ENCODE data around the gene ARRB2. TPM values are rescaled to one million over a fixed set of nuclear protein-coding genes. Genes with fewer than 3 reads are reported as not detected.

Gene ARRB2
- total and polyA plus RNA-seq, 4 experiments from 2014 or later: 54.5 to 341 (median 198) TPM

- peak overlapping the region in 7 of 8 donors; percentile 61 to 86 (median 77) for H3K4me3 Mint-ChIP-seq
- H3K9me3 Mint-ChIP-seq: no peaks in the 10 kb centered on the region
- H3K4me1 Mint-ChIP-seq: peaks cover 8 to 14% (median 11%) of the 10 kb centered on the region in 4 donors
- no peaks in the 10 kb centered on the region for H3K9me3 ChIP-seq (ENCODE audit: control insufficient read depth in 1 of 2, low read length in 2 of 2)
- intact Hi-C loops (cut with micrococcal nuclease): no loop called here
- ChIA-PET CTCF (ENCODE audit: partially characterized antibody) (interaction anchor here (0.6 to 2.1 kb wide), 2 partner anchors 38 to 135 kb away, joined by 3 to 4 read pairs; partner anchors contain the start of gene ARRB2), POLR2A (ENCODE audit: partially characterized antibody) (no interaction called here)
- H3K27me3 ChIP-seq (ENCODE audit: insufficient read depth, low read length): no peaks in the 10 kb centered on the region
- peaks cover 16% of the 10 kb centered on the region for H3K4me1 ChIP-seq (ENCODE audit: insufficient read depth, low read length)
- no peaks in the 10 kb centered on the region for H3K36me3 ChIP-seq (ENCODE audit: insufficient read depth, low read length)
- H3K4me3 ChIP-seq (ENCODE audit: low read length in 2 of 2): no peak overlapping the region
- no peaks in the 10 kb centered on the region for H3K36me3 Mint-ChIP-seq
- H3K27ac Mint-ChIP-seq: peak overlapping the region in 6 of 7 donors; percentile 17 to 84 (median 72)
- peaks cover 6 to 7% of the 10 kb centered on the region in 2 donors for H3K27me3 Mint-ChIP-seq
- peak in 4 of 5 donors; percentile 37 to 51 (median 43) for DNase-seq
- H3K27ac ChIP-seq (ENCODE audit: low read depth, low read length): no peak overlapping the region
These were observed 37.4 kb downstream of the ARRB2 start for GRCh38 chr17:4747847-4748246.

- DNase-seq: no peak
- H3K9me3 ChIP-seq (ENCODE audit: control insufficient read depth in 1 of 2, low read length in 2 of 2): no peaks in the 10 kb centered on the region
- H3K36me3 ChIP-seq (ENCODE audit: insufficient read depth, low read length): no peaks in the 10 kb centered on the region
- H3K9me3 Mint-ChIP-seq: no peaks in the 10 kb centered on the region
- H3K4me3 ChIP-seq (ENCODE audit: low read length in 2 of 2): no peak overlapping the region
- H3K27me3 Mint-ChIP-seq: peaks cover 7 to 9% of the 10 kb centered on the region in 2 donors
- H3K27me3 ChIP-seq (ENCODE audit: insufficient read depth, low read length): no peaks in the 10 kb centered on the region
- CTCF ChIA-PET (ENCODE audit: partially characterized antibody): interaction anchor here (1.6 to 2.1 kb wide), 2 partner anchors 39 to 41 kb away, joined by 4 read pairs; partner anchors contain the start of gene ARRB2
- H3K4me1 Mint-ChIP-seq: peaks cover 8 to 14% (median 11%) of the 10 kb centered on the region in 4 donors
- intact Hi-C loops (cut with micrococcal nuclease): no loop called here
- peak overlapping the region in 1 of 7 donors; percentile 29 for H3K27ac Mint-ChIP-seq
- POLR2A ChIA-PET (ENCODE audit: partially characterized antibody): no interaction called here
- no peak overlapping the region for H3K27ac ChIP-seq (ENCODE audit: low read depth, low read length)
- peak overlapping the region in 4 of 8 donors; percentile 54 to 84 (median 68) for H3K4me3 Mint-ChIP-seq
- H3K36me3 Mint-ChIP-seq: no peaks in the 10 kb centered on the region
- peaks cover 16% of the 10 kb centered on the region for H3K4me1 ChIP-seq (ENCODE audit: insufficient read depth, low read length)
These were observed 38.3 kb downstream of the ARRB2 start for GRCh38 chr17:4748686-4749085.

- H3K27me3 Mint-ChIP-seq: peaks cover 13 to 19% of the 10 kb centered on the region in 2 donors
- Histone ChIP-seq H3K4me1 (ENCODE audit: insufficient read depth, low read length) (peaks cover 16% of the 10 kb centered on the region), H3K27me3 (ENCODE audit: insufficient read depth, low read length) (no peaks in the 10 kb centered on the region), H3K9me3 (ENCODE audit: control insufficient read depth in 1 of 2, low read length in 2 of 2) (no peaks in the 10 kb centered on the region), H3K4me3 (ENCODE audit: low read length in 2 of 2) (no peak overlapping the region), H3K36me3 (ENCODE audit: insufficient read depth, low read length) (no peaks in the 10 kb centered on the region), H3K27ac (ENCODE audit: low read depth, low read length) (no peak overlapping the region)
- H3K4me1 Mint-ChIP-seq: peaks cover 8 to 14% (median 11%) of the 10 kb centered on the region in 4 donors
- no peak overlapping the region for H3K27ac Mint-ChIP-seq
- no peak overlapping the region for H3K4me3 Mint-ChIP-seq
- ChIA-PET POLR2A (ENCODE audit: partially characterized antibody) (no interaction called here), CTCF (ENCODE audit: partially characterized antibody) (no interaction called here)
- H3K9me3 Mint-ChIP-seq: no peaks in the 10 kb centered on the region
- intact Hi-C loops (cut with micrococcal nuclease): no loop called here
- no peak for DNase-seq
- H3K36me3 Mint-ChIP-seq: no peaks in the 10 kb centered on the region
These were observed 40.2 kb downstream of the ARRB2 start for GRCh38 chr17:4750606-4751005.

- H3K36me3 ChIP-seq (ENCODE audit: insufficient read depth, low read length): no peaks in the 10 kb centered on the region
- H3K9me3 Mint-ChIP-seq: no peaks in the 10 kb centered on the region
- H3K27me3 ChIP-seq (ENCODE audit: insufficient read depth, low read length): no peaks in the 10 kb centered on the region
- H3K9me3 ChIP-seq (ENCODE audit: control insufficient read depth in 1 of 2, low read length in 2 of 2): no peaks in the 10 kb centered on the region
- peaks cover 13 to 19% of the 10 kb centered on the region in 2 donors for H3K27me3 Mint-ChIP-seq
- H3K4me1 ChIP-seq (ENCODE audit: insufficient read depth, low read length): peaks cover 16% of the 10 kb centered on the region
- POLR2A ChIA-PET (ENCODE audit: partially characterized antibody): no interaction called here
- intact Hi-C loops (cut with micrococcal nuclease): no loop called here
- peaks cover 7 to 14% (median 11%) of the 10 kb centered on the region in 4 donors for H3K4me1 Mint-ChIP-seq
- DNase-seq: no peak
- no peak overlapping the region for H3K4me3 Mint-ChIP-seq
- H3K27ac Mint-ChIP-seq: peak overlapping the region in 1 of 7 donors; percentile 14
- CTCF ChIA-PET (ENCODE audit: partially characterized antibody): no interaction called here
- no peak overlapping the region for H3K4me3 ChIP-seq (ENCODE audit: low read length in 2 of 2)
- no peak overlapping the region for H3K27ac ChIP-seq (ENCODE audit: low read depth, low read length)
- no peaks in the 10 kb centered on the region for H3K36me3 Mint-ChIP-seq
These were observed 41.5 kb downstream of the ARRB2 start for GRCh38 chr17:4751932-4752331.

- H3K27me3 Mint-ChIP-seq: peaks cover 13 to 21% of the 10 kb centered on the region in 2 donors
- peak overlapping the region in 1 of 7 donors; percentile 0 for H3K27ac Mint-ChIP-seq
- CTCF ChIA-PET (ENCODE audit: partially characterized antibody): no interaction called here
These were observed 43.0 kb downstream of the ARRB2 start for GRCh38 chr17:4753392-4753791.

GRCh38 chr17:4759776-4760236 is 49.4 kb downstream of the ARRB2 start:
- no peaks in the 10 kb centered on the region for H3K9me3 ChIP-seq (ENCODE audit: control insufficient read depth in 1 of 2, low read length in 2 of 2)
- DNase-seq: no peak
- no peaks in the 10 kb centered on the region for H3K9me3 Mint-ChIP-seq
- H3K4me3 ChIP-seq (ENCODE audit: low read length in 2 of 2): no peak overlapping the region
- H3K27me3 ChIP-seq (ENCODE audit: insufficient read depth, low read length): no peaks in the 10 kb centered on the region
- no peak overlapping the region for H3K27ac ChIP-seq (ENCODE audit: low read depth, low read length)
- ChIA-PET POLR2A (ENCODE audit: partially characterized antibody) (no interaction called here), CTCF (ENCODE audit: partially characterized antibody) (no interaction called here)
- intact Hi-C loops (cut with micrococcal nuclease): no loop called here
- peaks cover 0 to 1% (median 0%) of the 10 kb centered on the region in 4 donors for H3K4me1 Mint-ChIP-seq
- no peaks in the 10 kb centered on the region for H3K4me1 ChIP-seq (ENCODE audit: insufficient read depth, low read length)
- H3K27me3 Mint-ChIP-seq: peaks cover 8 to 13% of the 10 kb centered on the region in 2 donors
- H3K27ac Mint-ChIP-seq: no peak overlapping the region
- H3K36me3 Mint-ChIP-seq: no peaks in the 10 kb centered on the region
- no peak overlapping the region for H3K4me3 Mint-ChIP-seq
- H3K36me3 ChIP-seq (ENCODE audit: insufficient read depth, low read length): no peaks in the 10 kb centered on the region

More at GRCh38 chr17:4753392-4753791, 43.0 kb downstream of the ARRB2 start:
- H3K36me3 Mint-ChIP-seq: no peaks in the 10 kb centered on the region
- POLR2A ChIA-PET (ENCODE audit: partially characterized antibody): interaction anchor here (0.6 kb wide), 1 partner anchor 168 kb away, joined by 4 read pairs; no protein-coding TSS in a partner anchor
- Histone ChIP-seq H3K9me3 (ENCODE audit: control insufficient read depth in 1 of 2, low read length in 2 of 2) (no peaks in the 10 kb centered on the region), H3K27me3 (ENCODE audit: insufficient read depth, low read length) (no peaks in the 10 kb centered on the region), H3K27ac (ENCODE audit: low read depth, low read length) (no peak overlapping the region), H3K4me3 (ENCODE audit: low read length in 2 of 2) (no peak overlapping the region), H3K36me3 (ENCODE audit: insufficient read depth, low read length) (no peaks in the 10 kb centered on the region), H3K4me1 (ENCODE audit: insufficient read depth, low read length) (peaks cover 3% of the 10 kb centered on the region)
- peaks cover 1 to 4% (median 2%) of the 10 kb centered on the region in 4 donors for H3K4me1 Mint-ChIP-seq
- no peak overlapping the region for H3K4me3 Mint-ChIP-seq
- intact Hi-C loops (cut with micrococcal nuclease): no loop called here
- no peaks in the 10 kb centered on the region for H3K9me3 Mint-ChIP-seq
- no peak for DNase-seq

GRCh38 chr17:4764595-4764994 is 54.2 kb downstream of the ARRB2 start:
- Mint-ChIP-seq H3K27ac (no peak overlapping the region), H3K4me3 (no peak overlapping the region), H3K4me1 (peaks cover 0 to 1% (median 0%) of the 10 kb centered on the region in 4 donors), H3K9me3 (no peaks in the 10 kb centered on the region), H3K36me3 (no peaks in the 10 kb centered on the region), H3K27me3 (peaks cover 5 to 6% of the 10 kb centered on the region in 2 donors)
- no peaks in the 10 kb centered on the region for H3K4me1 ChIP-seq (ENCODE audit: insufficient read depth, low read length)
- H3K36me3 ChIP-seq (ENCODE audit: insufficient read depth, low read length): no peaks in the 10 kb centered on the region
- intact Hi-C loops (cut with micrococcal nuclease): no loop called here
- POLR2A ChIA-PET (ENCODE audit: partially characterized antibody): no interaction called here
- H3K27me3 ChIP-seq (ENCODE audit: insufficient read depth, low read length): no peaks in the 10 kb centered on the region
- CTCF ChIA-PET (ENCODE audit: partially characterized antibody): no interaction called here
- H3K4me3 ChIP-seq (ENCODE audit: low read length in 2 of 2): no peak overlapping the region
- H3K27ac ChIP-seq (ENCODE audit: low read depth, low read length): no peak overlapping the region
- DNase-seq: no peak
- H3K9me3 ChIP-seq (ENCODE audit: control insufficient read depth in 1 of 2, low read length in 2 of 2): no peaks in the 10 kb centered on the region
